Activated T-helper 1 cell treated with anti-CD3 and anti-CD28 coated beads, Interleukin-12 subunit alpha, Interleukin-12 subunit beta, Interleukin-2, Interleukin-4 antibody, amounts not matched to agents 30 ng/mL and 10 ng/mL and 1 ng/mL, durations not matched to agents 14 hours and 24 hours and 36 hours (primary cell): ENCODE data around the gene MYL12A. TPM values are rescaled to one million over a fixed set of nuclear protein-coding genes. Genes with fewer than 3 reads are reported as not detected.

Source experiments
- DNase-seq: peaks from one replicate; pipeline ENCODE4 v3.0.0; 2021; ENCODE audit warnings: low spot score
- H3K27ac Mint-ChIP-seq: one replicate; pipeline ENCODE4 v1.8.0; 2021; ENCODE audit warnings: mild to moderate bottlenecking, mixed read lengths
- H3K27me3 Mint-ChIP-seq: one replicate; pipeline ENCODE4 v1.8.0; 2022; ENCODE audit warnings: mild to moderate bottlenecking, moderate library complexity, mixed read lengths; ENCODE audit not compliant: insufficient read depth
- H3K36me3 Mint-ChIP-seq: one replicate; pipeline ENCODE4 v1.8.0; 2021; ENCODE audit warnings: low read depth, mixed read lengths
- H3K4me1 Mint-ChIP-seq: one replicate; pipeline ENCODE4 v1.8.0; 2021; ENCODE audit warnings: low read depth, mixed read lengths
- H3K4me3 Mint-ChIP-seq: one replicate; pipeline ENCODE4 v1.8.0; 2021; ENCODE audit warnings: mild to moderate bottlenecking, moderate library complexity, mixed read lengths
- H3K9me3 Mint-ChIP-seq: one replicate; pipeline ENCODE4 v1.8.0; 2021; ENCODE audit warnings: mixed read lengths
- intact Hi-C: fragments of 100-400 bp; cut with micrococcal nuclease; formaldehyde crosslinking; loops from one replicate; pipeline ENCODE4 v1.15.1; 2024
- total RNA-seq: library from RNA; stranded (reverse); gene quantifications from 2 replicates; pipeline ENCODE4 v1.2.3, GENCODE V29; 2022

MYL12A gene
- total RNA-seq, 1 donor from 2014 or later = 334 TPM

GRCh38 chr18:3233433-3234168, 14.0 kb upstream of the MYL12A start:
- H3K9me3 Mint-ChIP-seq = no peaks in the 10 kb centered on the region
- intact Hi-C loops = no loop called here
- no peaks in the 10 kb centered on the region for H3K4me1 Mint-ChIP-seq
- no peak overlapping the region for H3K4me3 Mint-ChIP-seq
- H3K36me3 Mint-ChIP-seq = peaks cover 2% of the 10 kb centered on the region
- no peak for DNase-seq
- H3K27me3 Mint-ChIP-seq = no peaks in the 10 kb centered on the region
- H3K27ac Mint-ChIP-seq = no peak overlapping the region

- Mint-ChIP-seq H3K4me3 (no peak overlapping the region), H3K36me3 (peaks cover 2% of the 10 kb centered on the region)
- intact Hi-C loops = no loop called here
Measured at GRCh38 chr18:3234457-3234856, 13.1 kb upstream of the MYL12A start.

GRCh38 chr18:3235846-3236245, 11.8 kb upstream of the MYL12A start:
- DNase-seq = no peak
- Mint-ChIP-seq H3K27me3 (no peaks in the 10 kb centered on the region), H3K9me3 (peaks cover 7% of the 10 kb centered on the region), H3K27ac (no peak overlapping the region), H3K4me1 (no peaks in the 10 kb centered on the region), H3K36me3 (peaks cover 6% of the 10 kb centered on the region), H3K4me3 (no peak overlapping the region)
- intact Hi-C loops = no loop called here

More at GRCh38 chr18:3234457-3234856, 13.1 kb upstream of the MYL12A start:
- no peaks in the 10 kb centered on the region for H3K9me3 Mint-ChIP-seq
- H3K27me3 Mint-ChIP-seq = no peaks in the 10 kb centered on the region
- H3K27ac Mint-ChIP-seq = no peak overlapping the region
- no peaks in the 10 kb centered on the region for H3K4me1 Mint-ChIP-seq
- no peak for DNase-seq

GRCh38 chr18:3236470-3236869, 11.1 kb upstream of the MYL12A start:
- no peak overlapping the region for H3K27ac Mint-ChIP-seq
- no peak for DNase-seq
- peaks cover 10% of the 10 kb centered on the region for H3K9me3 Mint-ChIP-seq
- H3K27me3 Mint-ChIP-seq = no peaks in the 10 kb centered on the region
- peaks cover 8% of the 10 kb centered on the region for H3K36me3 Mint-ChIP-seq
- intact Hi-C loops = no loop called here
- no peaks in the 10 kb centered on the region for H3K4me1 Mint-ChIP-seq
- H3K4me3 Mint-ChIP-seq = no peak overlapping the region

GRCh38 chr18:3238742-3239141, 8.9 kb upstream of the MYL12A start:
- no peak overlapping the region for H3K4me3 Mint-ChIP-seq
- no peaks in the 10 kb centered on the region for H3K27me3 Mint-ChIP-seq
- H3K4me1 Mint-ChIP-seq = no peaks in the 10 kb centered on the region
- no peak overlapping the region for H3K27ac Mint-ChIP-seq
- DNase-seq = no peak
- intact Hi-C loops = no loop called here
- H3K36me3 Mint-ChIP-seq = peaks cover 17% of the 10 kb centered on the region
- H3K9me3 Mint-ChIP-seq = peaks cover 19% of the 10 kb centered on the region

- Mint-ChIP-seq H3K4me3 (peak overlapping the region; percentile 93), H3K27ac (no peak overlapping the region), H3K4me1 (peaks cover 34% of the 10 kb centered on the region), H3K27me3 (peaks cover 2% of the 10 kb centered on the region), H3K9me3 (peaks cover 19% of the 10 kb centered on the region), H3K36me3 (peaks cover 25% of the 10 kb centered on the region)
- no peak for DNase-seq
- intact Hi-C loops = loop anchor here (5.0 kb wide), 2 partner anchors 473 to 673 kb away; partner anchors contain the start of genes METTL4 and NDC80
Measured at GRCh38 chr18:3245185-3245564, 2.4 kb upstream of the MYL12A start.

GRCh38 chr18:3245853-3246634, 1.6 kb upstream of the MYL12A start:
- Mint-ChIP-seq H3K4me3 (peak overlapping the region; percentile 93), H3K27me3 (peaks cover 2% of the 10 kb centered on the region), H3K9me3 (peaks cover 10% of the 10 kb centered on the region), H3K36me3 (peaks cover 24% of the 10 kb centered on the region), H3K4me1 (peaks cover 42% of the 10 kb centered on the region), H3K27ac (peak overlapping the region; percentile 99)
- peak; percentile 79 for DNase-seq
- intact Hi-C loops = loop anchor here (1.0 to 5.0 kb wide), 7 partner anchors 95 to 674 kb away; partner anchors contain the start of genes EMILIN2, METTL4 and NDC80

- H3K27ac Mint-ChIP-seq = peak overlapping the region; percentile 99
- DNase-seq = peak; percentile 14
- H3K4me1 Mint-ChIP-seq = peaks cover 47% of the 10 kb centered on the region
- peaks cover 2% of the 10 kb centered on the region for H3K27me3 Mint-ChIP-seq
- H3K9me3 Mint-ChIP-seq = peaks cover 7% of the 10 kb centered on the region
- peak overlapping the region; percentile 93 for H3K4me3 Mint-ChIP-seq
- H3K36me3 Mint-ChIP-seq = peaks cover 19% of the 10 kb centered on the region
- intact Hi-C loops = loop anchor here (1.0 to 5.0 kb wide), 15 partner anchors 15 to 674 kb away; partner anchors contain the start of genes EMILIN2, LPIN2, METTL4 and NDC80
Measured at GRCh38 chr18:3246635-3247239, 864 bp upstream of the MYL12A start.

GRCh38 chr18:3248062-3248657, 559 bp downstream of the MYL12A start:
- no peak for DNase-seq
- Mint-ChIP-seq H3K4me1 (peaks cover 62% of the 10 kb centered on the region), H3K36me3 (peaks cover 21% of the 10 kb centered on the region), H3K27ac (peak overlapping the region; percentile 99), H3K4me3 (peak overlapping the region; percentile 93), H3K9me3 (no peaks in the 10 kb centered on the region), H3K27me3 (peaks cover 2% of the 10 kb centered on the region)
- intact Hi-C loops = loop anchor here (5.0 kb wide), 2 partner anchors 476 to 676 kb away; partner anchors contain the start of genes METTL4 and NDC80

GRCh38 chr18:3248658-3249359, 1.2 kb downstream of the MYL12A start:
- Mint-ChIP-seq H3K9me3 (no peaks in the 10 kb centered on the region), H3K4me1 (peaks cover 68% of the 10 kb centered on the region), H3K27me3 (peaks cover 2% of the 10 kb centered on the region), H3K36me3 (peaks cover 24% of the 10 kb centered on the region), H3K4me3 (peak overlapping the region; percentile 93), H3K27ac (peak overlapping the region; percentile 99)
- peak; percentile 19 for DNase-seq
- intact Hi-C loops = loop anchor here (5.0 kb wide), 2 partner anchors 477 to 677 kb away; partner anchors contain the start of genes METTL4 and NDC80

- Mint-ChIP-seq H3K27me3 (peaks cover 2% of the 10 kb centered on the region), H3K4me3 (peak overlapping the region; percentile 93), H3K9me3 (no peaks in the 10 kb centered on the region), H3K4me1 (peaks cover 71% of the 10 kb centered on the region), H3K27ac (peak overlapping the region; percentile 91), H3K36me3 (peaks cover 37% of the 10 kb centered on the region)
- DNase-seq = no peak
- intact Hi-C loops = loop anchor here (1.0 kb wide), 2 partner anchors 189 to 614 kb away; no protein-coding TSS in a partner anchor
Measured at GRCh38 chr18:3250237-3251107, 2.9 kb downstream of the MYL12A start.
